Activated T-cell treated with anti-CD3 and anti-CD28 coated beads for 48 hours (primary cell): ENCODE measurements around the gene FAM237A.

Experiments used
- DNase-seq: peaks from one replicate; pipeline ENCODE4 v3.0.0-alpha.2; 2020; ENCODE audit warnings: low read depth

The FAM237A gene

GRCh38 chr2:206688990-206689389 is 46.7 kb downstream of the FAM237A start:
- DNase-seq = no peak

DNA sequence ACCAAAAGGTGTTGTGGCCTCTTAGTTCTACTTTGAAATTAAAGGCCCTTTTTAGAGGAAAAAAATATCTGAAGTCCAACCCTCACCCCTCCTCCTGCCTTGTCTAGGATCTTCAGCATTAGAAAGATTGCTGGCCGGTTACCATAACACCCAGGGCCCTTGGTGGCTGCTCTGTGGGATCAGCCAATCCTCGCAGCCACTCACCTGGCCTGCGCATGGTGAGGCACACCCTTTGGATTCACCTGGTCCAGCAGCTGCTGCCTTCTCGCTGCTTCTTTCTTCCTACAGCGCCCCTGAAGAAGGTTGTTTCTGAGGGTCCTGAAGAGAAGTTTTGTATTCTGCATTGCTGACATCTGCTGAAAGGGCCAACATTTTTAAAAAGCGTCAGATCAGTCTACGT is 50.7 kb downstream of the FAM237A start:
- no peak for DNase-seq

GRCh38 chr2:206693399-206694137 is 51.3 kb downstream of the FAM237A start:
- no peak for DNase-seq

DNA sequence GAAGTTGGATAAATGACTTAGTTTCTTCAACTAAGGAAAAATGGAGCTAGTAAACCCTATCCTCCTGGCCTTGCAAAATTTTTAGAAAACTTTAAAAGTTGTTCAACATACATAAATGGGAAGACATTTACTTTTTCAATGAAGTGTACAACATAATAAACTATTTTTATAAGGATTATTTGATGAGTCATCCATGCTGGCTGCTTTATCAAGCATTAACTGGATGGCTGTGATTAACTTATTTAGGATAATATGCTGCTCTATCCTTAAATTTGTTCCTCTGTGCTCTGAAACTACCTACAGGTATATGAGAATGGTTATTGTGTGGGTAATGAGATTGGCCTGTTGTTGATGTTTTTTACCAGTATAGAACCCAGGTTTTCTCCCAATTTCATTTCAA is 54.6 kb downstream of the FAM237A start:
- DNase-seq = no peak

DNA sequence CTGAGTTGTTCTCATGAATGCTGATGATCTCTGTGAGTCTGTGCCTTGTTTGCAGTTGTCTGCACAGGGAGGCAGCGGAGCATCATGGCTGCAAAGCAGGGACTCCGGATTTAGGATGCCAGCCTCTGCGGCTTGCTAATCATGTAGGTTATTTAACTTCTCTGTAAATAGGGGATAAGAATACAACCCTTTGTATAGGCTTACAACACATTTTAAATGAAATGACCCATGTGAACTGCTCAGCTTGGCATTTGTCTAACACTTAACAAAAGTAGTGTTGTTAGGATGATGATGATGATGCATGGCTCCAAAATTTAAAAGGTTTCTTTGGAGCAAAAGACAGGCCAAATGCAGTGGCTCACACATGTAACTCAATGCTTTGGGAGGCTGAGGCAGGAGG is 56.5 kb downstream of the FAM237A start:
- no peak for DNase-seq
